H9 (cell line): ENCODE data around the gene ZNF728. TPM values are rescaled to one million over a fixed set of nuclear protein-coding genes. Genes with fewer than 3 reads are reported as not detected.
"Not testable (repeated sequence)": the region's sequence is repeated elsewhere in the genome, so short reads cannot be mapped to it uniquely, and the experiment has no call there.

Experiments used
- DNase-seq: peaks from one replicate; pipeline ENCODE4 v3.0.0-alpha.2; 2017
- H2AFZ ChIP-seq: one replicate; pipeline ENCODE4 v1.6.1; 2013; ENCODE audit warnings: mild to moderate bottlenecking, low read length, control low read depth, moderate library complexity
- H2AK5ac ChIP-seq: 2 replicates; pipeline ENCODE4 v1.6.1; 2013; ENCODE audit warnings: low read length, control low read depth, mixed read lengths; ENCODE audit not compliant: insufficient read length
- H2BK120ac ChIP-seq: one replicate; pipeline ENCODE4 v1.6.1; 2013; ENCODE audit warnings: low read depth, mild to moderate bottlenecking, low read length, control low read depth, inconsistent platforms; ENCODE audit not compliant: poor library complexity, severe bottlenecking
- H2BK12ac ChIP-seq: 2 replicates; pipeline ENCODE4 v1.6.1; 2013; ENCODE audit warnings: low read length, control low read depth, mixed read lengths, low read depth; ENCODE audit not compliant: insufficient read length
- H2BK15ac ChIP-seq: 2 replicates; pipeline ENCODE4 v1.6.1; 2013; ENCODE audit warnings: low read depth, low read length, control low read depth
- H2BK20ac ChIP-seq: one replicate; pipeline ENCODE4 v1.6.1; 2013; ENCODE audit warnings: low read depth, mild to moderate bottlenecking, low read length, control low read depth, inconsistent platforms; ENCODE audit not compliant: poor library complexity, severe bottlenecking
- H2BK5ac ChIP-seq: 2 replicates; pipeline ENCODE4 v1.6.1; 2013; ENCODE audit warnings: low read length, control low read depth, mixed read lengths; ENCODE audit not compliant: insufficient read length
- H3K14ac ChIP-seq: 2 replicates; pipeline ENCODE4 v1.6.1; 2013; ENCODE audit warnings: low read length, control low read depth; ENCODE audit not compliant: insufficient read depth
- H3K18ac ChIP-seq: 2 replicates; pipeline ENCODE4 v1.6.1; 2013; ENCODE audit warnings: low read depth, mild to moderate bottlenecking, mixed read lengths, low read length, control low read depth; ENCODE audit not compliant: insufficient read length
- H3K23ac ChIP-seq: 2 replicates; pipeline ENCODE4 v1.6.1; 2013; ENCODE audit warnings: low read length, control low read depth, mixed read lengths, low read depth; ENCODE audit not compliant: insufficient read length
- H3K23me2 ChIP-seq: 2 replicates; pipeline ENCODE4 v1.6.1; 2013; ENCODE audit warnings: low read depth, mild to moderate bottlenecking, mixed read lengths, low read length, control low read depth; ENCODE audit not compliant: insufficient read length, poor library complexity, severe bottlenecking
- H3K27ac ChIP-seq: 2 replicates; pipeline ENCODE4 v1.5.1; 2013; ENCODE audit warnings: low read length, control low read depth, mixed read lengths, low read depth; ENCODE audit not compliant: insufficient read length
- H3K27me3 ChIP-seq: 2 replicates; pipeline ENCODE4 v1.6.1; 2013; ENCODE audit warnings: low read length, control low read depth, inconsistent platforms; ENCODE audit not compliant: insufficient read depth
- H3K4ac ChIP-seq: 2 replicates; pipeline ENCODE4 v1.6.1; 2013; ENCODE audit warnings: low read depth, mild to moderate bottlenecking, control low read depth, inconsistent platforms, low read length, moderate library complexity
- H3K4me1 ChIP-seq: 2 replicates; pipeline ENCODE4 v1.6.1; 2013; ENCODE audit warnings: low read length, control low read depth, inconsistent platforms; ENCODE audit not compliant: insufficient read depth
- H3K4me2 ChIP-seq: 2 replicates; pipeline ENCODE4 v1.6.1; 2013; ENCODE audit warnings: low read length, control low read depth, mixed read lengths; ENCODE audit not compliant: insufficient read length, insufficient read depth
- H3K56ac ChIP-seq: 2 replicates; pipeline ENCODE4 v1.6.1; 2013; ENCODE audit warnings: low read depth, mild to moderate bottlenecking, mixed read lengths, low read length, control low read depth; ENCODE audit not compliant: insufficient read length
- H3K79me1 ChIP-seq: 2 replicates; pipeline ENCODE4 v1.6.1; 2013; ENCODE audit warnings: low read depth, mild to moderate bottlenecking, moderate library complexity, low read length, control low read depth, inconsistent platforms; ENCODE audit not compliant: insufficient read depth, poor library complexity, severe bottlenecking
- H3K79me2 ChIP-seq: 2 replicates; pipeline ENCODE4 v1.6.1; 2013; ENCODE audit warnings: low read length, control low read depth, inconsistent platforms; ENCODE audit not compliant: insufficient read depth
- H3K9ac ChIP-seq: 2 replicates; pipeline ENCODE4 v1.6.1; 2013; ENCODE audit warnings: low read length, control low read depth, mixed read lengths; ENCODE audit not compliant: insufficient read length; ENCODE audit errors: extremely low read depth
- H3K9me3 ChIP-seq: one replicate; pipeline ENCODE4 v1.6.1; 2013; ENCODE audit warnings: low read depth, low read length, inconsistent platforms; ENCODE audit not compliant: control insufficient read depth
- H3T11ph ChIP-seq: one replicate; pipeline ENCODE4 v1.6.1; 2013; ENCODE audit warnings: mild to moderate bottlenecking, low read length, control low read depth, inconsistent platforms
- H4K20me1 ChIP-seq: one replicate; pipeline ENCODE4 v1.6.1; 2013; ENCODE audit not compliant: control insufficient read depth, insufficient read length, insufficient read depth
- H4K5ac ChIP-seq: 2 replicates; pipeline ENCODE4 v1.6.1; 2013; ENCODE audit warnings: low read depth, mild to moderate bottlenecking, mixed read lengths, low read length, control low read depth; ENCODE audit not compliant: insufficient read length
- H4K8ac ChIP-seq: replicated peaks from 2 replicates; pipeline ENCODE4 v1.6.1; 2013; ENCODE audit warnings: low read length, control low read depth, mixed read lengths, low read depth; ENCODE audit not compliant: insufficient read length
- H4K91ac ChIP-seq: 2 replicates; pipeline ENCODE4 v1.6.1; 2013; ENCODE audit warnings: low read depth, mild to moderate bottlenecking, moderate library complexity, mixed read lengths, low read length, control low read depth; ENCODE audit not compliant: insufficient read length
- H3K27ac Mint-ChIP-seq, 3 experiments: 2 replicates in 2 of 3; 3 replicates in 1 of 3; pipeline ENCODE4 v1.8.0; 2020 to 2021; ENCODE audit warnings: mixed read lengths in 3 of 3, mild to moderate bottlenecking in 1 of 3, moderate library complexity in 1 of 3
- H3K27me3 Mint-ChIP-seq: 2 replicates; pipeline ENCODE4 v1.8.0; 2021; ENCODE audit warnings: low read depth, mild to moderate bottlenecking, moderate library complexity, mixed read lengths
- H3K36me3 Mint-ChIP-seq, 3 experiments: 2 replicates in 2 of 3; 3 replicates in 1 of 3; pipeline ENCODE4 v1.8.0; 2020 to 2021; ENCODE audit warnings: low read depth in 3 of 3, mixed read lengths in 3 of 3; ENCODE audit not compliant: insufficient read depth in 1 of 3
- H3K4me1 Mint-ChIP-seq, 2 experiments: 2 replicates each; pipeline ENCODE4 v1.8.0; 2020; ENCODE audit warnings: mixed read lengths in 2 of 2
- H3K4me3 Mint-ChIP-seq, 2 experiments: 2 replicates in 1 of 2; 3 replicates in 1 of 2; pipeline ENCODE4 v1.8.0; 2020 to 2021; ENCODE audit warnings: mild to moderate bottlenecking in 2 of 2, mixed read lengths in 2 of 2, moderate library complexity in 1 of 2
- H3K9me3 Mint-ChIP-seq, 2 experiments: 2 replicates in 1 of 2; 3 replicates in 1 of 2; pipeline ENCODE4 v1.8.0; 2020; ENCODE audit warnings: mild to moderate bottlenecking in 2 of 2, mixed read lengths in 2 of 2, moderate library complexity in 1 of 2
- CTCF ChIP-seq: fragments of 200-600 bp; sonication (generic); conservative IDR thresholded peaks from 3 replicates; pipeline ENCODE4 v1.8.0; 2021; ENCODE audit warnings: antibody characterized with exemption, mild to moderate bottlenecking
- WGBS: extraction: QIAGEN DNeasy Blood & Tissue Kit; methylation state at CpG from one replicate; pipeline ENCODE4 v1.1.7; 2013; ENCODE audit warnings: missing lambda C conversion rate, low lambda C conversion rate, mixed read lengths; ENCODE audit not compliant: insufficient read length; ENCODE audit errors: extremely low coverage; 5-methylcytosine and 5-hydroxymethylcytosine counted together
- total RNA-seq: library from RNA; stranded (reverse); gene quantifications from 2 replicates; pipeline ENCODE4 v1.2.1, GENCODE V29; 2021

Gene ZNF728
- total RNA-seq, 1 experiment from 2014 or later, result not detected

- Histone ChIP-seq H3K23ac (no peak overlapping the region), H3K27ac (no peak overlapping the region), H3K27me3 (no peaks in the 10 kb centered on the region), H4K20me1 (no peaks in the 10 kb centered on the region), H3K23me2 (no peaks in the 10 kb centered on the region), H3K18ac (no peak overlapping the region), H3K9ac (no peak overlapping the region), H2AK5ac (no peak overlapping the region), H4K8ac (no peak overlapping the region), H3K4ac (no peak overlapping the region), H2BK12ac (no peak overlapping the region), H3T11ph (no peak overlapping the region), H2BK20ac (no peak overlapping the region), H3K79me2 (no peaks in the 10 kb centered on the region), H3K4me2 (no peak overlapping the region), H3K14ac (no peak overlapping the region), H2BK120ac (no peak overlapping the region), H3K9me3 (peaks cover 80% of the 10 kb centered on the region), H2BK5ac (no peak overlapping the region), H3K56ac (no peak overlapping the region), H3K4me1 (no peaks in the 10 kb centered on the region), H4K91ac (no peak overlapping the region), H2BK15ac (no peak overlapping the region), H2AFZ (no peak overlapping the region), H3K79me1 (no peaks in the 10 kb centered on the region), H4K5ac (no peak overlapping the region)
- WGBS, result no CpG with 5 or more reads among the region's 2 CpGs
- H3K9me3 Mint-ChIP-seq, result peaks cover 84 to 89% of the 10 kb centered on the region in 2 experiments
- peaks cover 4 to 35% (median 9%) of the 10 kb centered on the region in 3 experiments; a peak in 5 of 7 replicates for H3K36me3 Mint-ChIP-seq
- no peaks in the 10 kb centered on the region for H3K4me1 Mint-ChIP-seq
- no peak overlapping the region for H3K4me3 Mint-ChIP-seq
- no peak overlapping the region for H3K27ac Mint-ChIP-seq
- no peak for TF ChIP-seq CTCF
- H3K27me3 Mint-ChIP-seq, result no peaks in the 10 kb centered on the region; the same call in 1 of the 2 replicates
- no peak for DNase-seq
These were observed 67.8 kb downstream of the ZNF728 start for GRCh38 chr19:22935151-22935550.

- not testable (repeated sequence) for H3K27ac ChIP-seq, H3K4me2 ChIP-seq, H3K18ac ChIP-seq, DNase-seq, H2BK15ac ChIP-seq, H3K23ac ChIP-seq, H4K20me1 ChIP-seq, H2AFZ ChIP-seq, H2BK5ac ChIP-seq, H3K4me1 ChIP-seq, H3K27me3 Mint-ChIP-seq, H3K79me2 ChIP-seq, H2BK120ac ChIP-seq, H3K23me2 ChIP-seq, H3K14ac ChIP-seq, H3K4me1 Mint-ChIP-seq, H2AK5ac ChIP-seq, H3K27ac Mint-ChIP-seq, H2BK20ac ChIP-seq, H4K8ac ChIP-seq, H3K9ac ChIP-seq, H3K79me1 ChIP-seq, H3K27me3 ChIP-seq, H3K4me3 Mint-ChIP-seq, H3T11ph ChIP-seq, H2BK12ac ChIP-seq, H4K5ac ChIP-seq, H4K91ac ChIP-seq, H3K56ac ChIP-seq, H3K4ac ChIP-seq
- Mint-ChIP-seq H3K9me3 (peaks cover 61 to 63% of the 10 kb centered on the region in 2 experiments), H3K36me3 (peaks cover 0 to 34% (median 10%) of the 10 kb centered on the region in 3 experiments; a peak in 5 of 7 replicates)
- no CpG with 5 or more reads among the region's 34 CpGs for WGBS
- H3K9me3 ChIP-seq, result peaks cover 62% of the 10 kb centered on the region
These were observed 75.4 kb downstream of the ZNF728 start for GRCh38 chr19:22927576-22927975.
